ENCODE measurements around the gene NCAPG2.
A peak's percentile ranks its signal among the peaks of the same experiment; 100 is the strongest.

NCAPG2 gene

GRCh38 chr7:158727690-158728089 is 23.1 kb upstream of the NCAPG2 start:
- Histone ChIP-seq H3K36me3 (replicated peaks in 1 of 2; ENCODE audit: control insufficient read depth in 2 of 2, insufficient read depth in 2 of 2, low read length in 2 of 2) (peaks cover 0 to 2% of the 10 kb centered on the region in 2 donors), H3K4me3 (ENCODE audit: low read length in 2 of 2) (no peak overlapping the region), H2AFZ (ENCODE audit: low read length) (no peak overlapping the region), H3K18ac (ENCODE audit: low read length) (no peak overlapping the region), H3K79me1 (ENCODE audit: low read depth, low read length) (no peaks in the 10 kb centered on the region), H4K91ac (ENCODE audit: low read depth, low read length, poor library complexity) (no peak overlapping the region), H2BK120ac (ENCODE audit: low read depth, low read length) (no peak overlapping the region), H3K23ac (ENCODE audit: low read depth, low read length, poor library complexity) (no peak overlapping the region), H3K4me1 (ENCODE audit: control insufficient read depth in 2 of 2, insufficient read depth in 1 of 2, low read depth in 1 of 2, low read length in 2 of 2) (peaks cover 0 to 6% of the 10 kb centered on the region in 2 donors), H2BK15ac (ENCODE audit: low read length) (no peak overlapping the region), H3K4me2 (ENCODE audit: insufficient read depth, low read length, poor library complexity, severe bottlenecking) (no peak overlapping the region), H3K27ac (replicated peaks; ENCODE audit: low read length) (no peak overlapping the region), H2BK12ac (ENCODE audit: low read length) (no peak overlapping the region), H4K8ac (ENCODE audit: low read depth, low read length) (no peak overlapping the region), H3K4ac (ENCODE audit: low read length) (no peak overlapping the region), H3K14ac (ENCODE audit: low read length) (no peak overlapping the region), H3K9ac (ENCODE audit: low read depth, low read length, poor library complexity) (no peak overlapping the region), H3K9me3 (replicated peaks in 1 of 2; ENCODE audit: control insufficient read depth in 2 of 2, insufficient read depth in 1 of 2, low read depth in 1 of 2, low read length in 2 of 2) (peaks cover 0 to 2% of the 10 kb centered on the region in 2 donors), H2BK5ac (ENCODE audit: low read length) (no peak overlapping the region), H3K27me3 (ENCODE audit: control insufficient read depth in 3 of 3, insufficient read depth in 3 of 3, low read depth in 1 of 3, low read length in 3 of 3) (no peaks in the 10 kb centered on the region), H2AK5ac (ENCODE audit: low read depth, low read length) (no peak overlapping the region)
- no peak for DNase-seq (ENCODE audit: low spot score)
- WGBS, 2 donors (ENCODE audit: extremely low coverage in 2 of 2, insufficient read length in 2 of 2, insufficient replicate concordance in 1 of 2), result no CpG with 5 or more reads among the region's 5 CpGs

DNA sequence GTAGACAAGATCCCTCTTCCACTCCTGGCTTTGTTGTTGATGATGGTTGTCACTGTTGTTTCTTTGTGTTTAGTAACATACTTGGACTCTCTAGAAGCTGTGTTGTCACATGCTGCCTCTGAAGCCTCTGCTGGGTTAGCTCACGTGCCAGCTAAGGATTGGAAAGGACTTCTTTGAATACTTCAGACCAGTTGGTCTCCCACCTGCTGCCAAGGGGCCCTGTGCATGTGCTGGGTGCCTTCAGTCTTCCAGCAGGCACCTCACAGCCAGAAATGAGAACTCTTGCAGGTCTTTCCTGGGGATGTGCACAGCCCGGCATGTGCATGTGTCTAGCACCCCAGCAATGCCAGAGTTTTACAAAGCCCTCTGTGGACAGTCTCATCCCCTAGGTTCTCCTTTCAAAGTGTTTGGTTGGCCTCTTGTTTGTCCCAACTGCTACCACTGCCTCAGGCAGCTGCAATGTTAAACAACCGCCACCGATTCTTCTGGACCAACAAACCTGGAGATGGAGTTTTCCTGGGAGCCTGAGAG is 21.7 kb upstream of the NCAPG2 start:
- no peak overlapping the region for H4K8ac ChIP-seq (ENCODE audit: low read depth, low read length)
- H3K9me3 ChIP-seq (replicated peaks in 1 of 2; ENCODE audit: control insufficient read depth in 2 of 2, insufficient read depth in 1 of 2, low read depth in 1 of 2, low read length in 2 of 2), result peaks cover 0 to 2% of the 10 kb centered on the region in 2 donors
- no peak overlapping the region for H3K23ac ChIP-seq (ENCODE audit: low read depth, low read length, poor library complexity)
- no peak overlapping the region for H3K14ac ChIP-seq (ENCODE audit: low read length)
- no peak overlapping the region for H2AFZ ChIP-seq (ENCODE audit: low read length)
- no peak overlapping the region for H3K4ac ChIP-seq (ENCODE audit: low read length)
- no peak overlapping the region for H2BK15ac ChIP-seq (ENCODE audit: low read length)
- no peaks in the 10 kb centered on the region for H3K27me3 ChIP-seq (ENCODE audit: control insufficient read depth in 3 of 3, insufficient read depth in 3 of 3, low read depth in 1 of 3, low read length in 3 of 3)
- H2BK120ac ChIP-seq (ENCODE audit: low read depth, low read length), result no peak overlapping the region
- no peaks in the 10 kb centered on the region for H3K36me3 ChIP-seq (replicated peaks in 1 of 2; ENCODE audit: control insufficient read depth in 2 of 2, insufficient read depth in 2 of 2, low read length in 2 of 2)
- no peak overlapping the region for H3K4me2 ChIP-seq (ENCODE audit: insufficient read depth, low read length, poor library complexity, severe bottlenecking)
- no peak overlapping the region for H2BK12ac ChIP-seq (ENCODE audit: low read length)
- DNase-seq (ENCODE audit: low spot score), result no peak
- no peak overlapping the region for H3K27ac ChIP-seq (replicated peaks; ENCODE audit: low read length)
- H3K4me1 ChIP-seq (ENCODE audit: control insufficient read depth in 2 of 2, insufficient read depth in 1 of 2, low read depth in 1 of 2, low read length in 2 of 2), result peaks cover 0 to 6% of the 10 kb centered on the region in 2 donors
- H3K4me3 ChIP-seq (ENCODE audit: low read length in 2 of 2), result no peak overlapping the region
- H3K79me1 ChIP-seq (ENCODE audit: low read depth, low read length), result no peaks in the 10 kb centered on the region
- no peak overlapping the region for H4K91ac ChIP-seq (ENCODE audit: low read depth, low read length, poor library complexity)
- H2BK5ac ChIP-seq (ENCODE audit: low read length), result no peak overlapping the region
- no CpG with 5 or more reads among the region's 4 CpGs for WGBS, 2 donors (ENCODE audit: extremely low coverage in 2 of 2, insufficient read length in 2 of 2, insufficient replicate concordance in 1 of 2)
- no peak overlapping the region for H3K18ac ChIP-seq (ENCODE audit: low read length)
- no peak overlapping the region for H3K9ac ChIP-seq (ENCODE audit: low read depth, low read length, poor library complexity)
- no peak overlapping the region for H2AK5ac ChIP-seq (ENCODE audit: low read depth, low read length)

DNA sequence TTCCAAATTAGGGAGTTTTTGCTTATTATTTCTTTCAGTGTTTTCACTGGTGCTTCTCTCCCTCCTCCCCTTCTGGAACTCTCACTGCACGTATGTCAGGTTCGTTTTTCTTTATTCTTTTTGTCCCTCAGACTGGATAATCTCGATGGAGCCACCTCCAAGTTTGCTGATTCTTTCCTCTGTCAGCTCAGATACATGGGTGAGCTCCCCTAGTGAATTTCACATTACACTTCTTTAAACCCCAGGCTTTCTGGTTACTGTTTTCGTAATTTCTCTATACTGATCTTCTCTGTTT is 20.8 kb upstream of the NCAPG2 start:
- no peak overlapping the region for H2BK15ac ChIP-seq (ENCODE audit: low read length)
- H3K27me3 ChIP-seq (ENCODE audit: control insufficient read depth in 3 of 3, insufficient read depth in 3 of 3, low read depth in 1 of 3, low read length in 3 of 3), result no peaks in the 10 kb centered on the region
- H3K9ac ChIP-seq (ENCODE audit: low read depth, low read length, poor library complexity), result no peak overlapping the region
- H3K27ac ChIP-seq (replicated peaks; ENCODE audit: low read length), result no peak overlapping the region
- no CpG with 5 or more reads among the region's 4 CpGs for WGBS, 2 donors (ENCODE audit: extremely low coverage in 2 of 2, insufficient read length in 2 of 2, insufficient replicate concordance in 1 of 2)
- H2BK5ac ChIP-seq (ENCODE audit: low read length), result no peak overlapping the region
- no peak for DNase-seq (ENCODE audit: low spot score)
- H3K14ac ChIP-seq (ENCODE audit: low read length), result no peak overlapping the region
- no peaks in the 10 kb centered on the region for H3K36me3 ChIP-seq (replicated peaks in 1 of 2; ENCODE audit: control insufficient read depth in 2 of 2, insufficient read depth in 2 of 2, low read length in 2 of 2)
- no peak overlapping the region for H3K4ac ChIP-seq (ENCODE audit: low read length)
- H2AK5ac ChIP-seq (ENCODE audit: low read depth, low read length), result no peak overlapping the region
- H3K9me3 ChIP-seq (replicated peaks in 1 of 2; ENCODE audit: control insufficient read depth in 2 of 2, insufficient read depth in 1 of 2, low read depth in 1 of 2, low read length in 2 of 2), result peaks cover 0 to 2% of the 10 kb centered on the region in 2 donors
- no peak overlapping the region for H2BK12ac ChIP-seq (ENCODE audit: low read length)
- no peak overlapping the region for H2BK120ac ChIP-seq (ENCODE audit: low read depth, low read length)
- no peak overlapping the region for H3K18ac ChIP-seq (ENCODE audit: low read length)
- no peak overlapping the region for H3K4me3 ChIP-seq (ENCODE audit: low read length in 2 of 2)
- no peak overlapping the region for H4K91ac ChIP-seq (ENCODE audit: low read depth, low read length, poor library complexity)
- H3K23ac ChIP-seq (ENCODE audit: low read depth, low read length, poor library complexity), result no peak overlapping the region
- H4K8ac ChIP-seq (ENCODE audit: low read depth, low read length), result no peak overlapping the region
- H3K4me1 ChIP-seq (ENCODE audit: control insufficient read depth in 2 of 2, insufficient read depth in 1 of 2, low read depth in 1 of 2, low read length in 2 of 2), result peaks cover 0 to under 1% of the 10 kb centered on the region in 2 donors
- no peak overlapping the region for H3K4me2 ChIP-seq (ENCODE audit: insufficient read depth, low read length, poor library complexity, severe bottlenecking)
- no peaks in the 10 kb centered on the region for H3K79me1 ChIP-seq (ENCODE audit: low read depth, low read length)
- H2AFZ ChIP-seq (ENCODE audit: low read length), result no peak overlapping the region

DNA sequence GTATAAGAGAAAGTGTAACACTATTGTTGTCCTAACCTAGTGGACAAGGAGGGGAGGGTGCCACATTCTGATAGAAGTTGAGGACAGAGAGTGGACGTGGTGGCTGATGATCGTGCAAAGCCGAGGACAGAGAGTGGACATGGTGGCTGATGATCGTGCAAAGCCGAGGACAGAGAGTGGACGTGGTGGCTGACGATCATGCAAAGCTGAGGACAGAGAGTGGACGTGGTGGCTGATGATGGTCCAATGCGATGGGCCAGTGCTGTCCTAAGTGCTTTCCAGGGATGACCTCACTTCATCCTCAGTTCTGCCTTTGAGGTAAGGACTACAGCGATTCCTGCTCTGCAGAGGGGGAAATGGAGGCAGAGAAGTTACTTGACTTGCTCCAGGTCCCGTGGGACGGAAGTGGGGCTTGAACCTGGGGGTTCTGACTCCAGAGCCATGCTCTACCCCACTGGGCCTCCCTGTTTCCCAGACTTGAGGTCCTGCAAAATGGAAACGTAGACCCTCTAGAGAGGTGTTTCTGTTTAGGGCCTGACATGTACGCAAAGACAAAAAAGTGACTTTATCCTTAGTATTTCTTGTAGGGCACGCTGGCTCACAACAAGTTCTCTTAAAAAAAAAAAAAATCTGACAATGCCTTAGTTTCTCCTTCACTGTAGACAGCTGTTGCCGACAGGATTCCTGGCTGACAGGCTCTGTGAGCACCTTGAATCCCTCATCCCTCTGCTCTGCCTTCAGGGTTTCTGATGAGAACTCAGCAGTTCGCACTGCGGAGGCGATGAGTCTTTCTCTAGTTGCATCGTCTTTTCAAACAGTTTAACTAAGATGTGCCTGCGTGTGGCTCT is 20.3 kb upstream of the NCAPG2 start:
- no peak overlapping the region for H2BK12ac ChIP-seq (ENCODE audit: low read length)
- H3K9ac ChIP-seq (ENCODE audit: low read depth, low read length, poor library complexity), result peak overlapping the region; percentile 15
- WGBS, 2 donors (ENCODE audit: extremely low coverage in 2 of 2, insufficient read length in 2 of 2, insufficient replicate concordance in 1 of 2), result no CpG with 5 or more reads among the region's 21 CpGs
- peak overlapping the region; percentile 65 for H3K23ac ChIP-seq (ENCODE audit: low read depth, low read length, poor library complexity)
- no peak overlapping the region for H3K4me2 ChIP-seq (ENCODE audit: insufficient read depth, low read length, poor library complexity, severe bottlenecking)
- H3K4me3 ChIP-seq (ENCODE audit: low read length in 2 of 2), result no peak overlapping the region
- no peak overlapping the region for H2AK5ac ChIP-seq (ENCODE audit: low read depth, low read length)
- H3K27me3 ChIP-seq (ENCODE audit: control insufficient read depth in 3 of 3, insufficient read depth in 3 of 3, low read depth in 1 of 3, low read length in 3 of 3), result no peaks in the 10 kb centered on the region
- DNase-seq (ENCODE audit: low spot score), result no peak
- H3K14ac ChIP-seq (ENCODE audit: low read length), result peak overlapping the region; percentile 56
- H3K27ac ChIP-seq (replicated peaks; ENCODE audit: low read length), result no peak overlapping the region
- no peaks in the 10 kb centered on the region for H3K79me1 ChIP-seq (ENCODE audit: low read depth, low read length)
- H4K91ac ChIP-seq (ENCODE audit: low read depth, low read length, poor library complexity), result no peak overlapping the region
- no peak overlapping the region for H2AFZ ChIP-seq (ENCODE audit: low read length)
- no peak overlapping the region for H3K4ac ChIP-seq (ENCODE audit: low read length)
- H3K18ac ChIP-seq (ENCODE audit: low read length), result no peak overlapping the region
- H3K4me1 ChIP-seq (ENCODE audit: control insufficient read depth in 2 of 2, insufficient read depth in 1 of 2, low read depth in 1 of 2, low read length in 2 of 2), result no peaks in the 10 kb centered on the region
- H3K9me3 ChIP-seq (replicated peaks in 1 of 2; ENCODE audit: control insufficient read depth in 2 of 2, insufficient read depth in 1 of 2, low read depth in 1 of 2, low read length in 2 of 2), result peaks cover 0 to 2% of the 10 kb centered on the region in 2 donors
- H3K36me3 ChIP-seq (replicated peaks in 1 of 2; ENCODE audit: control insufficient read depth in 2 of 2, insufficient read depth in 2 of 2, low read length in 2 of 2), result no peaks in the 10 kb centered on the region
- no peak overlapping the region for H2BK120ac ChIP-seq (ENCODE audit: low read depth, low read length)
- no peak overlapping the region for H2BK15ac ChIP-seq (ENCODE audit: low read length)
- no peak overlapping the region for H2BK5ac ChIP-seq (ENCODE audit: low read length)
- H4K8ac ChIP-seq (ENCODE audit: low read depth, low read length), result no peak overlapping the region

Measured in neuronal stem cell (in vitro differentiated cells).